OCI-LY3 (cell line): ENCODE data around the gene KRTAP10-2.

Experiments used
- H2AFZ ChIP-seq: fragments of 200-600, 300-600 bp; shearing (Covaris generic); 2 replicates; pipeline ENCODE4 v1.6.0; 2014; ENCODE audit warnings: antibody characterized with exemption, low read depth, low read length
- H3K27ac ChIP-seq: fragments of 200-600, 300-600 bp; sonication (generic); 2 replicates; pipeline ENCODE4 v1.5.1; 2014; ENCODE audit warnings: mild to moderate bottlenecking, low read length, moderate library complexity, mixed read lengths
- H3K27me3 ChIP-seq: fragments of 200-600, 300-600 bp; sonication (generic); 2 replicates; pipeline ENCODE4 v1.6.1; 2014; ENCODE audit warnings: low read depth, low read length, mixed read lengths
- H3K36me3 ChIP-seq: fragments of 200-600, 300-600 bp; sonication (generic); replicated peaks from 2 replicates; pipeline ENCODE3; 2014; ENCODE audit warnings: low read depth, low read length, mixed read lengths
- H3K4me1 ChIP-seq: fragments of 300-600, 200-600 bp; sonication (generic); 2 replicates; pipeline ENCODE4 v1.6.1; 2014; ENCODE audit warnings: low read length, mixed read lengths
- H3K4me2 ChIP-seq: fragments of 200-600, 300-600 bp; sonication (generic); 2 replicates; pipeline ENCODE4 v1.6.1; 2014; ENCODE audit warnings: low read length, mixed read lengths
- H3K4me3 ChIP-seq: fragments of 300-600, 200-600 bp; sonication (generic); 2 replicates; pipeline ENCODE4 v1.5.1; 2014; ENCODE audit warnings: antibody characterized with exemption, mild to moderate bottlenecking, low read length, moderate library complexity
- H3K79me2 ChIP-seq: fragments of 300-600, 200-600 bp; shearing (Covaris generic); 2 replicates; pipeline ENCODE4 v1.6.1; 2014; ENCODE audit warnings: mild to moderate bottlenecking, low read length, mixed read lengths
- H3K9ac ChIP-seq: fragments of 300-600, 200-600 bp; shearing (Covaris generic); 2 replicates; pipeline ENCODE4 v1.6.0; 2014; ENCODE audit warnings: mild to moderate bottlenecking, low read length, moderate library complexity
- H3K9me3 ChIP-seq: fragments of 200-600, 300-600 bp; shearing (Covaris generic); 2 replicates; pipeline ENCODE4 v1.6.1; 2014; ENCODE audit warnings: low read length, mixed read lengths; ENCODE audit not compliant: insufficient read depth
- H4K20me1 ChIP-seq: fragments of 200-600, 300-600 bp; sonication (generic); 2 replicates; pipeline ENCODE4 v1.6.1; 2016; ENCODE audit warnings: low read length, mixed read lengths; ENCODE audit not compliant: insufficient read depth
- EZH2phosphoT487 ChIP-seq: fragments of 200-600 bp; shearing (Covaris generic); IDR thresholded peaks from 2 replicates; pipeline ENCODE4 v1.6.1; 2018; ENCODE audit warnings: antibody characterized with exemption, mixed run types, low read depth
- TF ChIP-seq, protein P1 (sequence below): fragments of 200-600, 300-600 bp; sonication (generic); IDR thresholded peaks from 2 replicates; pipeline ENCODE4 v1.5.1; 2014; ENCODE audit warnings: antibody characterized with exemption, low read length, low read depth

The KRTAP10-2 gene

DNA sequence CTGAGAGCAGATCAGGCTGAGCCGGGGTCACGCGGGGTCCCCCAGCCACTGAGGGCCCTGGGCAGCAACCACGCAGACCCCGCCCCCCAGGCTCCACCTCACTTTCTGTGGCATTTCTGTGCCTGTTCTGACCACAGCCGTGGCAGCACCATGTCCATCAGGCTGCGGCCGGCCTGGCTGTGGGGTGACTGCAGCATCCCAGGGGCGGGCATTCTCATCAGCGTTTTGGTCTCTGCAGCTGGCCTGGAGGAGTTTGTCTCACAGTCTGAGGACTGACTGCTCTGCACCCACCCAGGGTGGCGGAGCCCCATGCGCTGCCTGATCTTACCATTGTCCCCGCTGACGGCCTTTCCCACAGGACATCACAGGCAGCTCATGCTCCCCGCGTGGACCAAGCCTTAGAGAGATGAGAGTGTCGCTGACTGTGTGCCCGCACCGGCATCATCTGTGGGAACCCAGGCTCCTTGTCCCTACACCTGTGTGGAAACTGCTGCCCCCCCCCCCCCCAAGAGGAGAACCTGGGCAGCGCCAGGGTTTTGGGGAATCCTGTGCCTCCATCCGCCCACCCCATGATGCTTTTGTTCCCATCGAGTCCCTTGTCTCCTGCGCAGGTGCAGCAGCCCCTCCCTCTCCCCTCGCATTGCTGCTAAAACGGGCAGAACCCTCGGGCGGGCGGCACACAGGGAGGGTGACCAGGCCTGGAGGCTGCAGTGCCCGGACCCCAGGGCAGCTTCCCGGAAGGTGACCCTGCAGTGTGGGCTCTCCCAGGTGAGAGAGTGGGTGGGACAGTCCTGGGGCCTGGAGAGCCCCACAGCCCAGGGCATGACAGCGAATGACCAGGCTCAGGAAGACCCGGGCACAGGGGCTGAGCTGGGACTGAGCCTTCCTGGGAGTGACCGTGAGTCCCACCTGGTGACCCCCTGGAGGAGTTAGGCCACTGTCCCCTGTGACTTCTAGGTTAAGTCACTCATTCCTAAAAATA is 13.1 kb downstream of the KRTAP10-2 start:
- TF ChIP-seq, protein P1, sequence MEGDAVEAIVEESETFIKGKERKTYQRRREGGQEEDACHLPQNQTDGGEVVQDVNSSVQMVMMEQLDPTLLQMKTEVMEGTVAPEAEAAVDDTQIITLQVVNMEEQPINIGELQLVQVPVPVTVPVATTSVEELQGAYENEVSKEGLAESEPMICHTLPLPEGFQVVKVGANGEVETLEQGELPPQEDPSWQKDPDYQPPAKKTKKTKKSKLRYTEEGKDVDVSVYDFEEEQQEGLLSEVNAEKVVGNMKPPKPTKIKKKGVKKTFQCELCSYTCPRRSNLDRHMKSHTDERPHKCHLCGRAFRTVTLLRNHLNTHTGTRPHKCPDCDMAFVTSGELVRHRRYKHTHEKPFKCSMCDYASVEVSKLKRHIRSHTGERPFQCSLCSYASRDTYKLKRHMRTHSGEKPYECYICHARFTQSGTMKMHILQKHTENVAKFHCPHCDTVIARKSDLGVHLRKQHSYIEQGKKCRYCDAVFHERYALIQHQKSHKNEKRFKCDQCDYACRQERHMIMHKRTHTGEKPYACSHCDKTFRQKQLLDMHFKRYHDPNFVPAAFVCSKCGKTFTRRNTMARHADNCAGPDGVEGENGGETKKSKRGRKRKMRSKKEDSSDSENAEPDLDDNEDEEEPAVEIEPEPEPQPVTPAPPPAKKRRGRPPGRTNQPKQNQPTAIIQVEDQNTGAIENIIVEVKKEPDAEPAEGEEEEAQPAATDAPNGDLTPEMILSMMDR = no peak
- no peak for TF ChIP-seq EZH2phosphoT487
- H3K36me3 ChIP-seq = no peaks in the 10 kb centered on the region
- H3K4me2 ChIP-seq = no peak overlapping the region
- no peaks in the 10 kb centered on the region for H3K9me3 ChIP-seq
- H3K9ac ChIP-seq = no peak overlapping the region
- H3K27ac ChIP-seq = no peak overlapping the region
- no peak overlapping the region for H3K4me3 ChIP-seq
- no peak overlapping the region for H2AFZ ChIP-seq
- H3K27me3 ChIP-seq = no peaks in the 10 kb centered on the region
- no peaks in the 10 kb centered on the region for H3K79me2 ChIP-seq
- no peaks in the 10 kb centered on the region for H4K20me1 ChIP-seq
- no peaks in the 10 kb centered on the region for H3K4me1 ChIP-seq

DNA sequence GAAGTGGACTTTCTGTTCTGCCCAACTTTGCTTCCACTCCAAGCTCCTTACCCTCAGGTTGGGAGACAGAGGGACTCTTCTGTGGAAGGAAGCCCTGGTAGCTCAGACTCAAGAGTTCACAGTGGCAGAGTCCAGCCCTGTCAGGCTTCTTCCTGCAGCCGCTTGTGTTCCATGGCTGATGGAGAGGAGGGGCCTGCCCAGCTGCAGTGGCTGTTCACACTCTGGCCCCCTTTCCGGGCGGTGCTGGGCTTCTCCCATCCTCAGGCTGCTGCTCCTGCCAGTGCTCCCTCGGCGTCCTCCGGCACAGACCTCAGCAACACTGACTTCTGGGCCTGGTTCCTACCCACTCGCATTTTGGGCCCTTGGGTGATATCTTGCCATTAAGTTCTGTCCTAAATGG is 15.3 kb downstream of the KRTAP10-2 start:
- no peak overlapping the region for H2AFZ ChIP-seq
- H3K79me2 ChIP-seq = no peaks in the 10 kb centered on the region
- H3K9me3 ChIP-seq = no peaks in the 10 kb centered on the region
- no peaks in the 10 kb centered on the region for H3K36me3 ChIP-seq
- H3K4me2 ChIP-seq = no peak overlapping the region
- no peak overlapping the region for H3K27ac ChIP-seq
- no peak overlapping the region for H3K4me3 ChIP-seq
- H3K27me3 ChIP-seq = no peaks in the 10 kb centered on the region
- TF ChIP-seq, protein P1 = no peak
- TF ChIP-seq EZH2phosphoT487 = no peak
- H3K4me1 ChIP-seq = no peaks in the 10 kb centered on the region
- H4K20me1 ChIP-seq = no peaks in the 10 kb centered on the region
- H3K9ac ChIP-seq = no peak overlapping the region

DNA sequence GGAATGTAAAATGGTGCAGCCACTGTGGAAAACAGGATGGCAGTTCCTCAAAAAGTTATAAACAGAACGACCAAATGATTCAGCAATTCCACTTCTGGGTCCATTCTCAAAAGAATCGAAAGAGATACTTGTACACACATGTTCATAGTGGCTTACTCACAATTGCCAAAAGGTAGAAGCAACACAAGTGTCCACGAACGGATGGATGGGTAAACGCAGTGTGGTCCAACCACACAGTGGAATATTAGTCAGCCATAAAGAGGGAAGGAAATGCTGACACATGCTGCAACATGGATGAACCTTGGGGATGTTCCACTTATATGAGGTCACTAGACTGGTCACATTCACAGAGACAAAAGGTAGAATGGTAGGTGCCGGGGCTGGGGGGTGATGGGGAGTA is 16.6 kb downstream of the KRTAP10-2 start:
- H3K9me3 ChIP-seq = no peaks in the 10 kb centered on the region
- no peak overlapping the region for H3K4me3 ChIP-seq
- no peak overlapping the region for H3K4me2 ChIP-seq
- no peak overlapping the region for H2AFZ ChIP-seq
- H3K79me2 ChIP-seq = no peaks in the 10 kb centered on the region
- H3K27ac ChIP-seq = no peak overlapping the region
- no peaks in the 10 kb centered on the region for H3K36me3 ChIP-seq
- H3K27me3 ChIP-seq = no peaks in the 10 kb centered on the region
- H3K9ac ChIP-seq = no peak overlapping the region
- TF ChIP-seq, protein P1 = no peak
- TF ChIP-seq EZH2phosphoT487 = no peak
- no peaks in the 10 kb centered on the region for H3K4me1 ChIP-seq
- no peaks in the 10 kb centered on the region for H4K20me1 ChIP-seq

DNA sequence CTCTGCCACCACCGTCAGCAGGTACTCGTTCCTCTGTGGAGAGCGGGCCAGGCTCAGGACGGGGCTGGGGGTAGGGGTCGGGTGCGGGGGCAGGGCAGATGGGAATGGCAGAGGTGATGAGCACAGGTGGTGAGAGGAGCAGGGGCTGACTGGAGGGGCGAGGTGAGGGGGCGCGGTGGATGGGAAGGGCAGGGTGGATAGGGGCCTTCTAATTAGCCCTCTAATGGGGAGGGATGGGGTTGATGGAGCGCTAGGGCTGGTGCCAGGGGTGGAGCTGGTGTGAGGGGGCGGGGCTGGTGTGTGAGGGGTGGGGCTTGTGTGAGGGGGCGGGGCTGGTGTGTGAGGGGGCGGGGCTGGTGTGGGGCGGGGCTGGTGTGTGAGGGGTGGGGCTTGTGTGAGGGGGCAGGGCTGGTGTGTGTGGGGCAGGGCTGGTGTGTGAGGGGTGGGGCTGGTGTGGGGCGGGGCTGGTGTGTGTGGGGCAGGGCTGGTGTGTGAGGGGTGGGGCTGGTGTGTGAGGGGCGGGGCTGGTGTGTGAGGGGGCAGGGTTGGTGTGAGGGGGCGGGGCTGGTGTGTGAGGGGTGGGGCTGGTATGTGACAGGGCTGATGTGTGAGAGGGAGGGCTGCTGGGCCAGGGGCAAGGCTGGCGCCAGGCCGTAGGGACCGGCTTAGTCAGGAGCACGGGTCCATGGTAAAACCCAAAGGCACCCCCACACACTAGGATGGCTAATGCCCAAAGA is 17.2 kb downstream of the KRTAP10-2 start:
- H3K27ac ChIP-seq = no peak overlapping the region
- no peak overlapping the region for H3K4me3 ChIP-seq
- H3K27me3 ChIP-seq = no peaks in the 10 kb centered on the region
- H3K9ac ChIP-seq = no peak overlapping the region
- H3K9me3 ChIP-seq = no peaks in the 10 kb centered on the region
- H2AFZ ChIP-seq = no peak overlapping the region
- TF ChIP-seq EZH2phosphoT487 = no peak
- TF ChIP-seq, protein P1 = no peak
- no peaks in the 10 kb centered on the region for H3K79me2 ChIP-seq
- no peaks in the 10 kb centered on the region for H3K4me1 ChIP-seq
- no peaks in the 10 kb centered on the region for H3K36me3 ChIP-seq
- no peak overlapping the region for H3K4me2 ChIP-seq
- H4K20me1 ChIP-seq = no peaks in the 10 kb centered on the region
